ENCODE measurements around the gene ALG14.

DNA sequence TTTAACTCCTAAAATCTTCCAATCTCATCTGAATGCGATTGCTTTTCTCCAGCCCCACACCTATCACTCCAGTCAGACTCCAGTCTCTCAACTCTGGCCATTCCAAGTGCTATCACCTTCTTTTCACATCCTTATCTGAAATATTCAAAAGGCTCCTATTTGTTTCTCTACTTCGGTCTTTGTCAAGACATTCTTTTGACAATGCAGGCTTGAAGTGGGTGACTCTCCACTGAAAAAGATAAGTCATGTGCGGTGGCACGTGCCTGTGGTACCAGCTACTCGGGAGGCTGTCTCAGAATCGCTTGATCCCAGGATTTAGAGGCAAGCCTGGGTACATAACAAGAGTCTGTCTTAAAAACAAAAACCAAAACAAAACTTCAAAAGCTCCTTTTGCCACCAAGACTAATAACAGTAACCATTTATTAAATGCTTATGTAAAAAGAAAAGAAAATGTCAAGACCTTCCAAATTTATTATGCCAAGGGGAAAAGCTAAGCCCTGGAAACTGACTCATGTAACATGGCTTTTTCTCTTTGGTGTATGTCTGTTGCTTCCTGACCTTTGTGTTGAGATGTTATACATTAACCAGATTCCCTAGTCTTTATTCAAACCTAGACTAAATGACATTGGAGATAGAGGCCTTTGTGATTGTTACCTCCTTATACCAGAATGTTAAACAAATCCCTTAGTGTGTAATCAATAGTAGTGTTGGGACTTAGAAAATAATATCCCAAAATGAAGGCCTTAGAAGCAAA is 3.6 kb downstream of the ALG14 start:
- TF ChIP-seq, protein P1, sequence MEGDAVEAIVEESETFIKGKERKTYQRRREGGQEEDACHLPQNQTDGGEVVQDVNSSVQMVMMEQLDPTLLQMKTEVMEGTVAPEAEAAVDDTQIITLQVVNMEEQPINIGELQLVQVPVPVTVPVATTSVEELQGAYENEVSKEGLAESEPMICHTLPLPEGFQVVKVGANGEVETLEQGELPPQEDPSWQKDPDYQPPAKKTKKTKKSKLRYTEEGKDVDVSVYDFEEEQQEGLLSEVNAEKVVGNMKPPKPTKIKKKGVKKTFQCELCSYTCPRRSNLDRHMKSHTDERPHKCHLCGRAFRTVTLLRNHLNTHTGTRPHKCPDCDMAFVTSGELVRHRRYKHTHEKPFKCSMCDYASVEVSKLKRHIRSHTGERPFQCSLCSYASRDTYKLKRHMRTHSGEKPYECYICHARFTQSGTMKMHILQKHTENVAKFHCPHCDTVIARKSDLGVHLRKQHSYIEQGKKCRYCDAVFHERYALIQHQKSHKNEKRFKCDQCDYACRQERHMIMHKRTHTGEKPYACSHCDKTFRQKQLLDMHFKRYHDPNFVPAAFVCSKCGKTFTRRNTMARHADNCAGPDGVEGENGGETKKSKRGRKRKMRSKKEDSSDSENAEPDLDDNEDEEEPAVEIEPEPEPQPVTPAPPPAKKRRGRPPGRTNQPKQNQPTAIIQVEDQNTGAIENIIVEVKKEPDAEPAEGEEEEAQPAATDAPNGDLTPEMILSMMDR (IDR thresholded peaks at IDR 0.05), result no peak
- TF ChIP-seq EZH2 (IDR thresholded peaks at IDR 0.05; ENCODE audit: borderline replicate concordance, insufficient read depth, low read depth, low read length, poor library complexity, severe bottlenecking), result no peak
